ENCODE results near the gene PCDHGA3. TPM values are rescaled to one million over a fixed set of nuclear protein-coding genes. Genes with fewer than 3 reads are reported as not detected.

PCDHGA3 gene
- total and polyA plus RNA-seq, 9 of the 15 experiments (the other 6 are each of a cell fraction or from before 2014, with no cell fraction given) = 0.13 to 0.28 (median 0.18) TPM; not detected in 2

GRCh38 chr5:141320225-141321169, 23.1 kb upstream of the PCDHGA3 start, which contains the start of gene TAF7 (continued):
- TF ChIP-seq IRF2 (CRISPR knock-in tag; IDR thresholded peaks at IDR 0.05) (no peak), DMBX1 (CRISPR knock-in tag; IDR thresholded peaks at IDR 0.05; ENCODE audit: borderline replicate concordance) (no peak), ZNF24 (IDR thresholded peaks at IDR 0.05) (0 out of 2 replicates have a peak, but pooled peaks have one; percentile 36), ILF3 (IDR thresholded peaks at IDR 0.05; ENCODE audit: borderline replicate concordance) (peak; percentile 95), ZNF133 (CRISPR knock-in tag; IDR thresholded peaks at IDR 0.05) (no peak), EHMT2 (IDR thresholded peaks at IDR 0.05) (0 out of 2 replicates have a peak, but pooled peaks have one; percentile 58), ZNF75A (CRISPR knock-in tag; IDR thresholded peaks at IDR 0.05) (no peak), ZNF717 (CRISPR knock-in tag; IDR thresholded peaks at IDR 0.05) (0 out of 2 replicates have a peak, but pooled peaks have one; percentile 48), KDM4B (IDR thresholded peaks at IDR 0.05; ENCODE audit: borderline replicate concordance in 2 of 2, low read depth in 1 of 2) (peak in 1 of 2 experiments; percentile 62; a peak in 1 of 4 replicates), ZFX (CRISPR knock-in tag; IDR thresholded peaks at IDR 0.05) (peak; percentile 99), BCOR (IDR thresholded peaks at IDR 0.05) (0 out of 2 replicates have a peak, but pooled peaks have one; percentile 45), CREB1 (IDR thresholded peaks at IDR 0.05) (peak; percentile 76), CREB1 (CRISPR knock-in tag; IDR thresholded peaks at IDR 0.05) (peak; percentile 85), TOE1 (IDR thresholded peaks at IDR 0.05; ENCODE audit: borderline replicate concordance) (peak; percentile 65), TOE1 (CRISPR knock-in tag; IDR thresholded peaks at IDR 0.05; ENCODE audit: borderline replicate concordance, low read depth) (no peak), HDAC8 (tag; IDR thresholded peaks at IDR 0.05) (no peak), ZNF197 (CRISPR knock-in tag; IDR thresholded peaks at IDR 0.05; ENCODE audit: low read depth) (0 out of 2 replicates have a peak, but pooled peaks have one; percentile 48), FOXP1 (CRISPR knock-in tag; IDR thresholded peaks at IDR 0.05) (peak; percentile 88; the same call in 1 of the 2 replicates), ZNF431 (CRISPR knock-in tag; IDR thresholded peaks at IDR 0.05) (no peak), ELF2 (CRISPR knock-in tag; IDR thresholded peaks at IDR 0.05) (peak; percentile 84), NFIX (CRISPR knock-in tag; IDR thresholded peaks at IDR 0.05; ENCODE audit: low read depth) (no peak), ETV1 (tag; conservative IDR thresholded peaks at IDR 0.05; ENCODE audit: low read depth) (peak; percentile 72; the same call in 1 of the 2 replicates), CBX2 (IDR thresholded peaks at IDR 0.05; ENCODE audit: insufficient read depth, low read length, poor library complexity, severe bottlenecking) (no peak), GATAD2B (IDR thresholded peaks at IDR 0.05; ENCODE audit: borderline replicate concordance) (no peak), RBBP5 (IDR thresholded peaks at IDR 0.05; ENCODE audit: borderline replicate concordance, insufficient read depth, low read length, poor library complexity, severe bottlenecking) (peak; percentile 58), HDGF (IDR thresholded peaks at IDR 0.05) (no peak), CXXC5 (CRISPR knock-in tag; IDR thresholded peaks at IDR 0.05) (peak; percentile 91), ZNF507 (tag; conservative IDR thresholded peaks at IDR 0.05) (no peak), HMBOX1 (IDR thresholded peaks at IDR 0.05) (no peak), SMARCE1 (IDR thresholded peaks at IDR 0.05) (peak; percentile 92), ZNF134 (CRISPR knock-in tag; conservative IDR thresholded peaks at IDR 0.05) (no peak)
